GM18907 (cell line): Measurements from ENCODE around the gene TENM3.
A peak's percentile ranks its signal among the peaks of the same experiment; 100 is the strongest.

Experiments used
- ATAC-seq: cut with Tn5 transposase; IDR thresholded peaks from one replicate; pipeline ENCODE4 v1.9.1; 2021; ENCODE audit warnings: mild to moderate bottlenecking, moderate library complexity; ENCODE audit not compliant: unreplicated experiment

Gene TENM3

GRCh38 chr4:182825786-182826185 is 582.6 kb downstream of the TENM3 start:
- ATAC-seq = no peak

- peak; percentile 73 for ATAC-seq
Observed at GRCh38 chr4:182826391-182826790, 583.2 kb downstream of the TENM3 start.

- no peak for ATAC-seq
Observed at GRCh38 chr4:182827166-182827565, 584.0 kb downstream of the TENM3 start.

GRCh38 chr4:182827954-182828353 is 584.8 kb downstream of the TENM3 start:
- no peak for ATAC-seq

GRCh38 chr4:182828360-182829025 is 585.3 kb downstream of the TENM3 start:
- no peak for ATAC-seq

GRCh38 chr4:182829196-182829595 is 586.0 kb downstream of the TENM3 start:
- no peak for ATAC-seq

GRCh38 chr4:182831376-182831775 is 588.2 kb downstream of the TENM3 start:
- no peak for ATAC-seq

- ATAC-seq = no peak
Observed at GRCh38 chr4:182832352-182833120, 589.3 kb downstream of the TENM3 start.

GRCh38 chr4:182835006-182835740 is 592.0 kb downstream of the TENM3 start:
- ATAC-seq = no peak

- ATAC-seq = no peak
Observed at GRCh38 chr4:182837831-182838230, 594.6 kb downstream of the TENM3 start.

- no peak for ATAC-seq
Observed at GRCh38 chr4:182838535-182838934, 595.3 kb downstream of the TENM3 start.

GRCh38 chr4:182839256-182839655 is 596.1 kb downstream of the TENM3 start:
- ATAC-seq = no peak

GRCh38 chr4:182840108-182840507 is 596.9 kb downstream of the TENM3 start:
- ATAC-seq = no peak

- ATAC-seq = no peak
Observed at GRCh38 chr4:182842104-182842600, 599.0 kb downstream of the TENM3 start.

- ATAC-seq = no peak
Observed at GRCh38 chr4:182842759-182843390, 599.7 kb downstream of the TENM3 start.

- ATAC-seq = no peak
Observed at GRCh38 chr4:182843808-182844325, 600.7 kb downstream of the TENM3 start.

- ATAC-seq = no peak
Observed at GRCh38 chr4:182845618-182846017, 602.4 kb downstream of the TENM3 start.

- no peak for ATAC-seq
Observed at GRCh38 chr4:182846036-182846435, 602.8 kb downstream of the TENM3 start.

- ATAC-seq = no peak
Observed at GRCh38 chr4:182847576-182848450, 604.6 kb downstream of the TENM3 start.

- no peak for ATAC-seq
Observed at GRCh38 chr4:182848685-182849084, 605.5 kb downstream of the TENM3 start.
